GM19372 (cell line): ENCODE data around the gene TRIM64.
"Not testable (repeated sequence)": the region's sequence is repeated elsewhere in the genome, so short reads cannot be mapped to it uniquely, and the experiment has no call there.

Experiments used
- ATAC-seq: cut with Tn5 transposase; IDR thresholded peaks from one replicate; pipeline ENCODE4 v1.9.1; 2021; ENCODE audit warnings: mild to moderate bottlenecking, low read depth, moderate library complexity; ENCODE audit not compliant: unreplicated experiment

TRIM64 gene, protein sequence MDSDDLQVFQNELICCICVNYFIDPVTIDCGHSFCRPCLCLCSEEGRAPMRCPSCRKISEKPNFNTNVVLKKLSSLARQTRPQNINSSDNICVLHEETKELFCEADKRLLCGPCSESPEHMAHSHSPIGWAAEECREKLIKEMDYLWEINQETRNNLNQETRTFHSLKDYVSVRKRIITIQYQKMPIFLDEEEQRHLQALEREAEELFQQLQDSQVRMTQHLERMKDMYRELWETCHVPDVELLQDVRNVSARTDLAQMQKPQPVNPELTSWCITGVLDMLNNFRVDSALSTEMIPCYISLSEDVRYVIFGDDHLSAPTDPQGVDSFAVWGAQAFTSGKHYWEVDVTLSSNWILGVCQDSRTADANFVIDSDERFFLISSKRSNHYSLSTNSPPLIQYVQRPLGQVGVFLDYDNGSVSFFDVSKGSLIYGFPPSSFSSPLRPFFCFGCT

GRCh38 chr11:89965737-89966136 is at the start of gene TRIM64:
Gene TRIM64 (plus strand): TSS chr11:89966037. CDS start chr11:89968504, 2,467 bp downstream.
- ATAC-seq, result not testable (repeated sequence)

DNA sequence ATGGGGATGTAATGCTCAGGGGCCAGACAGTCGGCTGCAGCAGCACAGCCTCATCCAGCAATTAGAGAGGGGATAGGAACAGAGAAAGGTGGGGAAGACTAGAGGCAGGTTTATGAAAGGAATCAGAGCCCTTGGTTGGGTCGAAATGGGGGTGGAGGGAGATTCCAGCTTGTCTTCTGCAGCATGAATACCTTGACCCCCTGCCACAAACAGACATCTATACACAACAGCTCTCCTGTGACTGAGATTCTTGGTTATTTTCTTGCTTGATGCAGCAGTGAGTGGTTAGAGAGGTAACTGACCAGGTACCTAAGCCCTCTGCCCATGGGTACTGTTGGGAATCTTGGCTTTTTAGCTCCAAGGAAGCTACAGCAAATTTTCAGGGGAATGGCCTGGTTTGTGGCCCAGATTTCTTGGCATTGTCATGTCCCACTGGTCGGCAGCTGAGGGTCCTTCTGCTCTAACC is 43.6 kb upstream of the TRIM64 start, which contains the start of gene TRIM49D1:
Gene TRIM49D1, minus strand, starts transcription at position 51 of the 466 bp plus-strand sequence. CDS start 4,535 bp downstream, outside the sequence.
- ATAC-seq, result no peak

GRCh38 chr11:89923764-89924163 is 42.1 kb upstream of the TRIM64 start, which contains the start of gene TRIM49D2:
Gene TRIM49D2 (plus strand): TSS chr11:89924064. CDS start chr11:89926762, 2,698 bp downstream.
- ATAC-seq, result not testable (repeated sequence)

DNA sequence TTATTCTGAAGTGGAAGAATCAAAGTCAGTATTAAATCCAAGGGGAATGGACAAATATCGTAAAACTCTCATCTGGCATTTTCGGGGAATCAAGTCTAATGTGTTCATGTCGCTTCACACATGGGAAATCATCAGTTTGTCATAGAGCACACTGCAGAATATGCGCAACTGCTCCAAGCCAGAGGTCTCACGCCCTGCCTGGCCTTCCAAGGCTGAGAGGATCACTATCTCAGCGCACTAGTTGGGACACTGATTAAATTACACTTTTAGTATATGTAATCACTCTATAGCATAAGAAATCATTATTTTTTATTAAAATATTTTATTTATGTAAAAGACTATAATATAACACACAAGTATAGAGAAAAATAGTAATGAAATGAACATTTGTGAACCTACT is 5.0 kb upstream of the TRIM64 start:
- not testable (repeated sequence) for ATAC-seq
